Muscle layer of colon (tissue), 2 donors: ENCODE data around the gene MAP4K3.
"Not testable (repeated sequence)": the region's sequence is repeated elsewhere in the genome, so short reads cannot be mapped to it uniquely, and the experiment has no call there.

Experiments used
- H3K27ac ChIP-seq: one replicate; pipeline ENCODE4 v1.7.0; 2013; ENCODE audit warnings: low read depth, mild to moderate bottlenecking, low read length, moderate library complexity
- H3K27me3 ChIP-seq, 2 donors: one replicate each; pipeline ENCODE4 v1.7.0; 2013; ENCODE audit warnings: low read length in 2 of 2, mild to moderate bottlenecking in 2 of 2; ENCODE audit not compliant: insufficient read depth in 2 of 2, control insufficient read depth in 1 of 2
- H3K36me3 ChIP-seq: one replicate; pipeline ENCODE4 v1.7.0; 2013; ENCODE audit warnings: mild to moderate bottlenecking, low read length; ENCODE audit not compliant: insufficient read depth
- H3K4me1 ChIP-seq: one replicate; pipeline ENCODE4 v1.7.0; 2013; ENCODE audit warnings: mild to moderate bottlenecking, low read length; ENCODE audit not compliant: insufficient read depth
- H3K4me3 ChIP-seq, 2 donors: one replicate each; pipeline ENCODE4 v1.7.0; 2013; ENCODE audit warnings: low read length in 2 of 2, low read depth in 1 of 2, mild to moderate bottlenecking in 1 of 2, moderate library complexity in 1 of 2
- H3K9ac ChIP-seq: one replicate; pipeline ENCODE4 v1.7.0; 2013; ENCODE audit warnings: low read length
- H3K9me3 ChIP-seq: one replicate; pipeline ENCODE4 v1.7.0; 2013; ENCODE audit warnings: mild to moderate bottlenecking, low read length
- donor health status: abdominal sarcoma.
- donor health status: Adenocarcinoma of cecum.

Gene MAP4K3

GRCh38 chr2:39246382-39246980, 190.6 kb downstream of the MAP4K3 start:
- Histone ChIP-seq H3K4me3 (no peak overlapping the region), H3K4me1 (no peaks in the 10 kb centered on the region), H3K9ac (no peak overlapping the region), H3K27me3 (no peaks in the 10 kb centered on the region), H3K9me3 (no peaks in the 10 kb centered on the region), H3K27ac (no peak overlapping the region), H3K36me3 (peaks cover 10% of the 10 kb centered on the region)

GRCh38 chr2:39244963-39245625, 192.0 kb downstream of the MAP4K3 start:
- H3K9ac ChIP-seq, H3K36me3 ChIP-seq, H3K27me3 ChIP-seq, H3K9me3 ChIP-seq, H3K4me1 ChIP-seq, H3K4me3 ChIP-seq, H3K27ac ChIP-seq: not testable (repeated sequence)

- H3K9me3 ChIP-seq, H3K27me3 ChIP-seq, H3K4me3 ChIP-seq, H3K9ac ChIP-seq, H3K4me1 ChIP-seq, H3K36me3 ChIP-seq, H3K27ac ChIP-seq: not testable (repeated sequence)
Measured at GRCh38 chr2:39244241-39244862, 192.7 kb downstream of the MAP4K3 start.

GRCh38 chr2:39243469-39244123, 193.5 kb downstream of the MAP4K3 start, which contains the start of gene CDKL4:
CDKL4 (minus strand) TSS chr2:39243970.
- Histone ChIP-seq H3K9me3 (no peaks in the 10 kb centered on the region), H3K27ac (no peak within 1 kb of the TSS), H3K9ac (no peak within 1 kb of the TSS), H3K36me3 (no peaks in the 10 kb centered on the region), H3K27me3 (no peaks in the 10 kb centered on the region), H3K4me3 (no peak within 1 kb of the TSS), H3K4me1 (no peaks in the 10 kb centered on the region)

- H3K27me3 ChIP-seq, result no peaks in the 10 kb centered on the region
- H3K4me1 ChIP-seq, result no peaks in the 10 kb centered on the region
- H3K9me3 ChIP-seq, result no peaks in the 10 kb centered on the region
- H3K4me3 ChIP-seq, result no peak overlapping the region
- no peak overlapping the region for H3K27ac ChIP-seq
- H3K36me3 ChIP-seq, result no peaks in the 10 kb centered on the region
- no peak overlapping the region for H3K9ac ChIP-seq
Measured at GRCh38 chr2:39241588-39241987, 195.5 kb downstream of the MAP4K3 start.

GRCh38 chr2:39240758-39241157, 196.3 kb downstream of the MAP4K3 start:
- Histone ChIP-seq H3K9ac (no peak overlapping the region), H3K27ac (no peak overlapping the region), H3K27me3 (no peaks in the 10 kb centered on the region), H3K4me1 (no peaks in the 10 kb centered on the region), H3K36me3 (no peaks in the 10 kb centered on the region), H3K9me3 (no peaks in the 10 kb centered on the region), H3K4me3 (no peak overlapping the region)

GRCh38 chr2:39234754-39235153, 202.3 kb downstream of the MAP4K3 start:
- Histone ChIP-seq H3K9ac (no peak overlapping the region), H3K27ac (no peak overlapping the region), H3K9me3 (no peaks in the 10 kb centered on the region), H3K36me3 (no peaks in the 10 kb centered on the region), H3K4me3 (no peak overlapping the region), H3K4me1 (peaks cover 4% of the 10 kb centered on the region), H3K27me3 (no peaks in the 10 kb centered on the region)

- Histone ChIP-seq H3K9me3 (no peaks in the 10 kb centered on the region), H3K27me3 (no peaks in the 10 kb centered on the region), H3K27ac (no peak overlapping the region), H3K9ac (no peak overlapping the region), H3K4me3 (no peak overlapping the region), H3K36me3 (no peaks in the 10 kb centered on the region), H3K4me1 (peaks cover 20% of the 10 kb centered on the region)
Measured at GRCh38 chr2:39232141-39232540, 204.9 kb downstream of the MAP4K3 start.

GRCh38 chr2:39228413-39229209, 208.5 kb downstream of the MAP4K3 start:
- H3K4me3 ChIP-seq, result peak overlapping the region in 1 of 2 donors; percentile 26
- H3K27me3 ChIP-seq, result no peaks in the 10 kb centered on the region
- H3K4me1 ChIP-seq, result peaks cover 20% of the 10 kb centered on the region
- no peak overlapping the region for H3K27ac ChIP-seq
- peak overlapping the region; percentile 25 for H3K9ac ChIP-seq
- H3K36me3 ChIP-seq, result no peaks in the 10 kb centered on the region
- H3K9me3 ChIP-seq, result no peaks in the 10 kb centered on the region

GRCh38 chr2:39227628-39228412, 209.3 kb downstream of the MAP4K3 start:
- Histone ChIP-seq H3K4me3 (peak overlapping the region in 1 of 2 donors; percentile 26), H3K9ac (no peak overlapping the region), H3K9me3 (no peaks in the 10 kb centered on the region), H3K27me3 (no peaks in the 10 kb centered on the region), H3K4me1 (peaks cover 20% of the 10 kb centered on the region), H3K36me3 (no peaks in the 10 kb centered on the region), H3K27ac (no peak overlapping the region)
